ENCODE measurements around the gene CBFA2T3.

CBFA2T3 gene

DNA sequence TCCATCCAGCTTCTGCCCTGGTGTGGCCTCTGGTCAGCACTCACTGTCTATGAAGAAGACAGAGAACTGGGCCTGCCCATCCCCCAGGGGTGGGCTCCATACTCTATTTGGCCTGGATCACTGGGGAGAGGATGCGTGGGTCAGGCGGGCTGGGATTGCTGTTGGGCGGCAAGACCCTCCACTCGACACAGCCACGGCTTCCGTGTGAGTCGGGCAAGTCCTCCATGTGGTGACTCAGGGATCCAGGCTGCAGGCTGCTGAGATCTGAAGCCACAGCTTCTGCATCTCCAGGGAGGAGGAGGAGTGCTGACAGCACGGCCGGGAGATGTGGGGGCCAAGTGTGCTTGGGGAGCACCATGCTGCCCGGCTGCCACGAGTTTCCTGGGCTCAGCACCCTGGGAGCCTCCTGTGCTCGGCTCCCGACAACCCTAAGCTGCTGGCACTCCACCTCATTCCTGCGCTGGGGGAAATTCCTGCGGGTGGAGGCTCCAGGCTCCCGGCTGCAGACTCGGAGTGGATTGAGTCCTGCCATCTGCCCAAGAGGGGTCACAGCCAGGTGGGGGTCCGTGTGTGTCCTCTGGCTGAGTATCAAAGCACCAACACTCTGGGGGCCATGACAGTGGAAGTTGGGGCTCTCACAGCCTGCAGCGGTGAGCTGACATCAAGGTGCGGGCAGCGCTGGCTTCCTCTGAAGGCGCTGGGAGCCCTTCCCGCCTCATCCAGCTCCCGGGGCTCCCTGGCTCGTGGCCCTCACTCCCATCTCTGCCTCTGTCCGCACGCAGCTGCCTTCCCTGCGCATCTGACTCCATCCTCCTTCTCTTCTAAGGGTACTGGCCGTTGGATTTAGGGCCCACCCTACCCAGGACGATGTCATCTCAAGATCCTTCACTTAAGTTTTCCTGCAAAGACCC lies 24.4 kb upstream of the CBFA2T3 start:
- no peak overlapping the region for H3K27ac ChIP-seq (ENCODE audit: low read length)
- peaks cover 4% of the 10 kb centered on the region; the same call in 1 of the 2 replicates for H3K4me1 ChIP-seq (ENCODE audit: insufficient read depth, low read length)
- H3K9ac ChIP-seq (ENCODE audit: low read depth, low read length), result no peak overlapping the region
- peak overlapping the region; percentile 29; the same call in 1 of the 2 replicates for H3K4me3 ChIP-seq (ENCODE audit: low read length)
- H3K9me3 ChIP-seq (ENCODE audit: insufficient read depth, low read depth, low read length), result peaks cover 14% of the 10 kb centered on the region
- no peaks in the 10 kb centered on the region for H3K36me3 ChIP-seq (ENCODE audit: insufficient read depth, low read depth, low read length)
- peaks cover 23% of the 10 kb centered on the region for H3K27me3 ChIP-seq (ENCODE audit: insufficient read depth, low read length)

DNA sequence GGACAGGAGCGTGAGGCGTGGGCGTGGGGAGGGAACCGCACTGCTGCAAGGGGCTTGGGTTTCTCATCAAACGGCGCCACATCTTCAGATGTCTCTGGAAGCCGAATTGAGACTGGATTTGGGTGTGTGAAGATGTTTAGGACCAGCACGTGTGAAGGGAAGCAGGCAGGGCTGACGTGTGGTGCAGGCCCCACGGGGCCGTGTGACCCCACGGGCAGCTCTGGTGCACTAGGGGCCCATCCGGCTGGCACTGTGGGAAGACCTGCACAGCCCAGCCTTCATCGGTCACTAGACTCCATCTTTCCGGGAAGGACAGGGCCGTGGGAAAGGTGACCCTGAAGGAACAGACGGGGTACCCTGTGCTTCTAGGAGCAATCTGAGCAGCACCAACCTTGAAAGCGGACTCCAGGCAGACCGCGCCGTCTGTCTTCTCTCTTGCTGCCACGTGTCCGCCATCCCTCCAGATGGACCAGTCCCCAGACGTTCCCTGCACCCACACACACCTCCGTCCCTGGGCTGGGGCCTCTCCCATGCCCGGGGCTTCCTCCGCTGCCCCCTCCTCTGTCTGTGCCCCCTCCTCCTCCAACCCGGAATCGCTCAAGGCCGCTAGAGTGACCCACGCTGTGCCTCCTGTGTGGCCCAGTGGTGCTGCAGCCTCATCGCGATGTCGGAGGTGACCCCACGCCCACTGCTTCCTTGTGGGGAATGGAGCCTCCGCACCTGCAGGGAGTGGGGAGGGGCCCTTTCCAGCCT lies 23.4 kb upstream of the CBFA2T3 start:
- peaks cover 23% of the 10 kb centered on the region for H3K27me3 ChIP-seq (ENCODE audit: insufficient read depth, low read length)
- H3K9me3 ChIP-seq (ENCODE audit: insufficient read depth, low read depth, low read length), result peaks cover 14% of the 10 kb centered on the region
- peak overlapping the region; percentile 53; the same call in 1 of the 2 replicates for H3K4me3 ChIP-seq (ENCODE audit: low read length)
- no peak overlapping the region for H3K9ac ChIP-seq (ENCODE audit: low read depth, low read length)
- H3K4me1 ChIP-seq (ENCODE audit: insufficient read depth, low read length), result peaks cover 4% of the 10 kb centered on the region; the same call in 1 of the 2 replicates
- H3K36me3 ChIP-seq (ENCODE audit: insufficient read depth, low read depth, low read length), result no peaks in the 10 kb centered on the region
- no peak overlapping the region for H3K27ac ChIP-seq (ENCODE audit: low read length)

DNA sequence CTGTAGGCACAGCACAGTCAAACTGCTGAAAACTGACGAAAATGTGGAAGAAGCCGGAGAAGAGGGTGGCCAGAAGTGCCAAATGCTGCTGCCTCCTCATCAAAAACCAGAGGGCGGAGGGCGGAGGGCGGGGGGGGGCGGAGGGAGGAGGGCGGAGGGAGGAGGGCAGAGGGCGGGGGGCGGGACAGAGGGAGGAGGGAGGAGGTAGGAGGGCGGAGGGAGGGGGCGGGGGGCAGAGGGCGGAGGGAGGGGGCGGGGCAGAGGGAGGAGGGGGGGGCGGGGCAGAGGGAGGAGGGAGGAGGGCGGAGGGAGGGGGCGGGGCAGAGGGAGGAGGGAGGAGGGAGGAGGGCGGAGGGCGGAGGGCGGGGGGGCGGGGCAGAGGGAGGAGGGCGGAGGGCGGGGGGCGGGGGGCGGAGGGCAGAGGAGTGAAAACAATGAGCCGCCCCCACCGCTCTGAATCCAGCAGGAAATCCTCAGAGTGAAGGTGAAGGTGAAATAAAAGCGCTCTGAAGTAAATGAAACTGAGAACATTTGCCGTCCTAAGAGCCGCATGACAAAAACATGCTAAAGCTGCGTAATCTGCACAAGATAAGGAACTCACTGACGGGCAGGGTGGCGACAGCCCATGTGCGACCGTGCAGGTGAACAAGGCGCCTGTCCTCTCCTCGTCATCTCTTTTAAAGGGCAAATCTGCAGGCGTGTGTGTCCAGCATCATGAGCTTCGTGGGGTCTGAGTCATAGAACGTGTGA lies 22.6 kb upstream of the CBFA2T3 start:
- peak overlapping the region; percentile 53 for H3K4me3 ChIP-seq (ENCODE audit: low read length)
- H3K27me3 ChIP-seq (ENCODE audit: insufficient read depth, low read length), result peaks cover 23% of the 10 kb centered on the region

DNA sequence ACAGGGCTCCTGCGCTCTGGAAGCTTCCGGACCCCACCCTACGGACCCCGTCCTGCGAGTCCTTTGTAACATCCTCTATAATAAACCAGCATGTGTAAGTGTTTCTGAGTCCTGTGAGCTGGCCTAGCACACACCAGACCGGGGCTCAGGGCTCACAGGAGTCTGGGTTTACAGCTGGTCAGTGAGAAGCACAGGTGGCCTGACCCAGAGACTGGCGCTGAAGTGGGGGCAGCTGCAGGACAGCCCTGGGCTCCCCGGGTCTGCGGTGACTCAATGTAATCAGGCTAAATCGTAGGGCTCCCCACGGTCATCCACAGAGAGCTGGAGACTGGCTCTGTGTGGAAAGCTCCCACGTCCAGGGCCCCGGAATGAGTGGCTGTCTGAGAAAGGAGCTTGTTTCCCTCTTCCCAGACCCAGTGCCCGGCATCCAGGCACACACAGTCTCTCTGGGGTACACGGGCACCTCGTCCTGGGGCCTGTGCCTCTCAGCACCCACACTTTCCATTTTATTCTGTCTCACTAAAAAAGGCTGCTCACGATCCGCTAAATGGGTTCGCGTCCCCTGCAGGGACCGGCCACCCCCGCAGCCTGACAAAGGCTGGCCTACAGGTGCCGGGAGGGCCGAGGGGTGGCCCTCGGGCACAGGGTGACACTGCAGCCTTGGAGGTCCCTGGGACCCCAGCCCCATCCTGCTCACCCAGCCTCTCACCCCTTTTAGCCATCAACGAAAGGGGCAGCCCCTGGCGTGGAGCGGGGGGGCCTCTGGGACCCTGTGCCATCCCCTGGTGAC lies 18.9 kb upstream of the CBFA2T3 start:
- Histone ChIP-seq H3K4me3 (ENCODE audit: low read length) (no peak overlapping the region), H3K36me3 (ENCODE audit: insufficient read depth, low read depth, low read length) (no peaks in the 10 kb centered on the region), H3K27me3 (ENCODE audit: insufficient read depth, low read length) (peaks cover 12% of the 10 kb centered on the region), H3K27ac (ENCODE audit: low read length) (no peak overlapping the region), H3K9ac (ENCODE audit: low read depth, low read length) (no peak overlapping the region), H3K9me3 (ENCODE audit: insufficient read depth, low read depth, low read length) (peaks cover 14% of the 10 kb centered on the region), H3K4me1 (ENCODE audit: insufficient read depth, low read length) (peaks cover 4% of the 10 kb centered on the region; the same call in 1 of the 2 replicates)

More for the DNA sequence above, 22.6 kb upstream of the CBFA2T3 start:
- Histone ChIP-seq H3K4me1 (ENCODE audit: insufficient read depth, low read length) (peaks cover 4% of the 10 kb centered on the region; the same call in 1 of the 2 replicates), H3K9ac (ENCODE audit: low read depth, low read length) (no peak overlapping the region), H3K27ac (ENCODE audit: low read length) (no peak overlapping the region), H3K36me3 (ENCODE audit: insufficient read depth, low read depth, low read length) (no peaks in the 10 kb centered on the region), H3K9me3 (ENCODE audit: insufficient read depth, low read depth, low read length) (peaks cover 14% of the 10 kb centered on the region)

DNA sequence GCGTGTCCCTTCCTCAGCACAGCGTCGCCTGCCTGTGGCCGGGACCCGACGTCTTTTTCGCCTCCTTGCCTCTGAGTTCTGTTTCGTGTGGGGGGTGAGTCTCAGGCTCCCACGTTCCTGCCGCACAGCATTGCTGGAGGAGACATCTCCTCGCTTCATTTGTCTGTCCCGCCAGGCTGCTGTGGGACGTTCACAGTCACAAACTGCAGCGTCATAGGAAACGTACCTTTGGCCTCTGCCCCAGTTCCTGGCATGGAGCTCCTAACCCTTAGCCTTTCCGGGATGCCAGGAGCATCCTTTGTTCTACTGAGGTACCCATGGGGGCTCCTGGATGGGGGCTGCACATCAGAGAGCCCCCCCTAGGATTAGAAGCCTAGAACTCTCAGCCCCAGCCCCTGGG lies 18.2 kb upstream of the CBFA2T3 start:
- H3K9me3 ChIP-seq (ENCODE audit: insufficient read depth, low read depth, low read length), result peaks cover 14% of the 10 kb centered on the region
- peaks cover 5% of the 10 kb centered on the region for H3K27me3 ChIP-seq (ENCODE audit: insufficient read depth, low read length)
- no peak overlapping the region for H3K9ac ChIP-seq (ENCODE audit: low read depth, low read length)
- no peak overlapping the region for H3K27ac ChIP-seq (ENCODE audit: low read length)
- no peaks in the 10 kb centered on the region for H3K36me3 ChIP-seq (ENCODE audit: insufficient read depth, low read depth, low read length)
- peaks cover 3% of the 10 kb centered on the region; the same call in 1 of the 2 replicates for H3K4me1 ChIP-seq (ENCODE audit: insufficient read depth, low read length)
- H3K4me3 ChIP-seq (ENCODE audit: low read length), result no peak overlapping the region

DNA sequence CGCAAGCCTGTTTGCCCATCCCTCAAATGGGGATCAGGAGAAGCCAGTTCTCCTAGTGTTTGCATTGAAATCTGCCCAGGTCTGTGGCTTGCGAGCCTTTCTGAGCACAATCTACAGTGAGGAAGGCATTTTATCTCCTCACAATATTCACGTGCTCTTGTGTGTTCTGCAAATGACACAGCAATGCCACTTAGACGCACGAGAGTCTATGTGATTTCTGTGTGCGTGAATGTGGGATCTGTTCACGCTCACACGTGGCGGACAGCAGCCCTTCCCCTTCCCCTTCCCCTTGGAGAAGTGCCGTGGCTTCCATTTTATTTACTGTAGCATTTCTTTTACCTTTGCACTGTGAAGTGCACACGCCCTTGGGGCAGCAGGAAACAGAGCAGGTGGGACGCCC lies 17.7 kb upstream of the CBFA2T3 start:
- Histone ChIP-seq H3K4me1 (ENCODE audit: insufficient read depth, low read length) (no peaks in the 10 kb centered on the region), H3K9me3 (ENCODE audit: insufficient read depth, low read depth, low read length) (peaks cover 14% of the 10 kb centered on the region), H3K27me3 (ENCODE audit: insufficient read depth, low read length) (no peaks in the 10 kb centered on the region), H3K9ac (ENCODE audit: low read depth, low read length) (no peak overlapping the region), H3K27ac (ENCODE audit: low read length) (no peak overlapping the region), H3K4me3 (ENCODE audit: low read length) (no peak overlapping the region), H3K36me3 (ENCODE audit: insufficient read depth, low read depth, low read length) (no peaks in the 10 kb centered on the region)

DNA sequence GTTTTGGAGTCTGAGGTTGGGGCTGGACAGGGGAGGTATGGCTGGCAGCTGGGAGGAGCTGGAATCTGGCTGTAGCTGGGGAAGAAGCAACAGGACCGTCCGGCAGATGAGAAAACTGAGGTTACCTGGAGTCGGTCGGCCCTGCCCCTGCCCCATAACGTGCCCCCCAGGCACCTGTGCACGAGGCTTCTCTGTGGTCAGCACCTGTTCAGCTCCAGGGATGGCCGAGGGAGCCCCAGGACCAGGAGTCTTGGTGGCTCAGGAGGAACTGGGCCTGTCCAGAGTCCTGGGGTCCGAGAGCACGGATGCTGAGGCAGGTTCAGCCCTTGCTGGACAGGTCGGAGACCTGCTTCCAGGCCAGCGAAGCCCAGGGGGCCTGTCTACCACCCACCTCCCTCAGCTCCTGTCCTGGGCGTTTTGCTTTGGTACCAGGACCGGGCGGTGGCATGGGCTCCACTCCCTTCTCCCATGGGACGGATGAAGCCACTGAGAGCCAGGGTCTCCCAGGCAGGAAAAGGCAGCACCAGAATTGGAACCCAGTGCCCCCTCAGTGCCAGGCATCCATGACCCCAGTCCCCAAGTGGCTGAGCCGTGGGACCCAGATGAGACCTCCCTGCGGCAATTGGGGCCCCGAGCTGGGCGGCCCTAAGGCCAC lies 17.1 kb upstream of the CBFA2T3 start:
- Histone ChIP-seq H3K27ac (ENCODE audit: low read length) (no peak overlapping the region), H3K9me3 (ENCODE audit: insufficient read depth, low read depth, low read length) (peaks cover 14% of the 10 kb centered on the region), H3K4me3 (ENCODE audit: low read length) (no peak overlapping the region), H3K36me3 (ENCODE audit: insufficient read depth, low read depth, low read length) (no peaks in the 10 kb centered on the region), H3K9ac (ENCODE audit: low read depth, low read length) (no peak overlapping the region), H3K4me1 (ENCODE audit: insufficient read depth, low read length) (no peaks in the 10 kb centered on the region), H3K27me3 (ENCODE audit: insufficient read depth, low read length) (no peaks in the 10 kb centered on the region)

DNA sequence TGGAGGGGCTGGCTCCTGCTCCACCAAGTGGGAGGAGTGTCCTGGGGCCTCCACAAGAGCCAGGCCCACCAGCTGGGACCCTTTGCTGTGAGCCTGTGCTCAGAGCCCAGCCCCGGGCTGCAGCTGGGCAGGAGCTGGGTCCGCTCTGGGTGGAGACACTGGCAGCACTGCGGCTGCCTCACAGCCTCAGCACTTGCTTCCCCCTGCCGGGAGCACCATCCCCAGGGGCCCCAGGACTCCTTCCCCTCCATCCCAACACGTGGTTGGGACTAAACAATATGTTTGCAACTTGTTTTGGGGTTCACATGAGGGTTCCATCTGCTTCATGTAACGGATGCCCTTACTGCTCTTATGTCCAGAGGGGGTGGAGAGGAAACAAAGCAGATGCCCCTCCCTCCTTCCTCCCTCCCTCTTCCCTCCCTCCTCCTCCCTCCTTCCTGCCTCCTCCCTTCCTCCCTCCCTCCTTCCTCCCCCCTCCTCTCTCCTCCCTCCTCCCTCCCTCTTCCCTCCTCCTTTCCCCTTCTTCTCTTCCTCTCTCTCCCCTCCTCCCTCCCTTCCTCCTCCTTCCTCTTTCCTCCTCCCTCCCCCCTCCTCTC lies 16.3 kb upstream of the CBFA2T3 start:
- Histone ChIP-seq H3K9me3 (ENCODE audit: insufficient read depth, low read depth, low read length) (peaks cover 13% of the 10 kb centered on the region), H3K4me1 (ENCODE audit: insufficient read depth, low read length) (no peaks in the 10 kb centered on the region), H3K27me3 (ENCODE audit: insufficient read depth, low read length) (no peaks in the 10 kb centered on the region), H3K36me3 (ENCODE audit: insufficient read depth, low read depth, low read length) (no peaks in the 10 kb centered on the region), H3K27ac (ENCODE audit: low read length) (no peak overlapping the region), H3K4me3 (ENCODE audit: low read length) (no peak overlapping the region; the same call in 1 of the 2 replicates), H3K9ac (ENCODE audit: low read depth, low read length) (no peak overlapping the region)

DNA sequence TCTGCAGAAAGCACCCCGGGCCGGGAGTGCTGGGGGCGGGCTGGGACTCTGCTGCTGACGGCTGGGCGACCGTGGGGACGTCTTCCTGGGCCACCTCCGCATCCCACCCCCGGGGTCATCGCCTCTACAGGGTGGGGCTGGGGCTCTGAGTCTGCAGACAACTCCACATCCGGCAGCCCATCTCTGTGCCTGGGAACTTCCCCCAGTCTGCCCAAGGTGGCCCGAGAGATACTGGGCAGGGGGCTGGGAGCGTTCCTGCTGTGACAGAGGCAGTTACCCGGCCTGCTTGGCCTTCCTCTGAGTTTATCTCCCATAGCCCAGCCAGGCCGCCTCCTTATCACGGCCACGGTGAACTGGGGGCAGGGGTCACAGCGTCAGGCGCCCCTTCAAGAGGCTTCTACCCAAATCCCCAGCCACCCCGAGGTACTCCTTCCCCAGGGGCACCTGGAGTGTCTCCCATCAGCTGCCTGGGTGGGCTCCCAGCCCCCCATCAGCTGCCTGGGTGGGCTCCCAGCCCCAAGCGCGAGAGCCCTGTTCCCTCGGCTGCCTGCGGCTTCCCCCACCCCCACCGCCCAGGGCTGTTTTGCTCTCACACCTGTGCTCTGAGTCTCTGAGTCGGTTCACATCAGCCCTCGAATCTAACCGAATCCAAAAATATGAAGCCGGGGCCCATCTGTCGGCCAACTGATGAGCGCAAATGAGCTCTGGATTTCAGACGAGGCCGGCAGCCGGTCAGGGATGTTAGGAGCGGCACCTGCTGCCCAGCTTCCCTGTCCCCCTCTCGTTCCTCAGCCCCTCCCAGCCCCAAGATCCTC lies 15.6 kb upstream of the CBFA2T3 start:
- Histone ChIP-seq H3K36me3 (ENCODE audit: insufficient read depth, low read depth, low read length) (no peaks in the 10 kb centered on the region), H3K4me1 (ENCODE audit: insufficient read depth, low read length) (no peaks in the 10 kb centered on the region), H3K27ac (ENCODE audit: low read length) (no peak overlapping the region), H3K27me3 (ENCODE audit: insufficient read depth, low read length) (no peaks in the 10 kb centered on the region), H3K9me3 (ENCODE audit: insufficient read depth, low read depth, low read length) (peaks cover 6% of the 10 kb centered on the region), H3K9ac (ENCODE audit: low read depth, low read length) (no peak overlapping the region), H3K4me3 (ENCODE audit: low read length) (no peak overlapping the region; the same call in 1 of the 2 replicates)
